Spleen (tissue), 11 donors: ENCODE measurements around the gene MGRN1. TPM values are rescaled to one million over a fixed set of nuclear protein-coding genes. Genes with fewer than 3 reads are reported as not detected.

Experiments used
- DNase-seq: peaks from one replicate; pipeline ENCODE4 v3.0.0-alpha.2; 2020
- H3K27ac ChIP-seq, 8 donors: fragments of 200-600 bp; sonication (generic) in 7 of 8; 1 replicate in 4 of 8; 2 replicates in 4 of 8; pipeline versions ENCODE4 v1.5.0 to v1.8.0; 2016 to 2021; ENCODE audit warnings: inconsistent platforms in 4 of 8, mild to moderate bottlenecking in 4 of 8, moderate library complexity in 1 of 8
- H3K27me3 ChIP-seq, 7 donors: fragments of 200-600 bp; sonication (generic) in 6 of 7; replicated peaks in 1 of 7; 1 replicate in 4 of 7; 2 replicates in 3 of 7; pipeline versions ENCODE4 v1.5.0 to v1.8.0; 2016 to 2021; ENCODE audit warnings: inconsistent platforms in 3 of 7, mild to moderate bottlenecking in 1 of 7
- H3K36me3 ChIP-seq, 6 donors: fragments of 200-600 bp; sonication (generic) in 5 of 6; 1 replicate in 4 of 6; 2 replicates in 2 of 6; pipeline versions ENCODE4 v1.5.0 to v1.8.0; 2016 to 2021; ENCODE audit warnings: inconsistent platforms in 2 of 6
- H3K4me1 ChIP-seq, 6 donors: fragments of 200-600 bp; sonication (generic) in 5 of 6; 1 replicate in 3 of 6; 2 replicates in 3 of 6; pipeline versions ENCODE4 v1.5.0 to v1.8.0; 2016 to 2021; ENCODE audit warnings: inconsistent platforms in 3 of 6
- H3K4me3 ChIP-seq, 8 donors: fragments of 200-600 bp; sonication (generic) in 7 of 8; 1 replicate in 4 of 8; 2 replicates in 4 of 8; pipeline versions ENCODE4 v1.5.0 to v1.8.0; 2016 to 2021; ENCODE audit warnings: inconsistent platforms in 4 of 8, mild to moderate bottlenecking in 4 of 8, moderate library complexity in 2 of 8
- H3K9me3 ChIP-seq, 8 donors: fragments of 200-600 bp; sonication (generic) in 7 of 8; 1 replicate in 4 of 8; 2 replicates in 4 of 8; pipeline versions ENCODE4 v1.5.0 to v1.8.0; 2016 to 2021; ENCODE audit warnings: inconsistent platforms in 4 of 8
- POLR2A ChIP-seq, 3 donors: fragments of 450-650 bp; IDR thresholded peaks; one replicate each; pipeline ENCODE4 v1.5.1; 2017; ENCODE audit warnings: antibody characterized with exemption in 3 of 3, mild to moderate bottlenecking in 1 of 3
- POLR2AphosphoS5 ChIP-seq, 3 donors: sonication (generic); formaldehyde crosslinking; IDR thresholded peaks; one replicate each; pipeline ENCODE4 v1.5.1; 2017; ENCODE audit warnings: antibody characterized with exemption in 3 of 3
- WGBS, 5 donors: extraction: QIAGEN DNeasy Blood & Tissue Kit in 3 of 5; methylation state at CpG; one replicate each; pipeline versions ENCODE4 v1.1.5 to v1.1.7; 2013 to 2018; 5-methylcytosine and 5-hydroxymethylcytosine counted together
- intact Hi-C: fragments of 100-400 bp; cut with DNase I; formaldehyde crosslinking; loops from one replicate; pipeline ENCODE4 v1.15.0; 2023; ENCODE audit warnings: low total_unique reads
- polyA plus RNA-seq, 3 donors: library from polyadenylated mRNA; stranded (reverse); fragments of 200-250 nt; gene quantifications; one replicate each; pipeline ENCODE4 v1.2.1, GENCODE V29; 2013
- total RNA-seq, 7 donors: library from RNA; depleted of rRNA in 3 of 7; stranded (reverse); fragments of >200 nt in 3 of 7; fragmentation: NEBNext Ultra II Directional in 4 of 7; extraction: Animal tissue kit (Norgen Biotek cat#: 25700) in 4 of 7; gene quantifications; one replicate each; pipeline versions ENCODE4 v1.1.0 to v1.2.1, GENCODE V29; 2016 to 2021
- TF ChIP-seq, protein P1 (sequence below), 11 experiments: fragments of 200-600 bp in 7 of 11; fragments of 450-650 bp in 4 of 11; sonication (generic) in 4 of 11; IDR thresholded peaks in 8 of 11; conservative IDR thresholded peaks in 3 of 11; 1 replicate in 7 of 11; 2 replicates in 4 of 11; pipeline versions ENCODE4 v1.4.0 to v1.8.0; 2016 to 2021; ENCODE audit warnings: antibody characterized with exemption in 11 of 11, inconsistent platforms in 4 of 11, mild to moderate bottlenecking in 1 of 11
- donor health status: healthy with polysubstance abuse.
- donor health status: DM: no; HTN: no; CAD: no; lungs with moderate emphysema.
- donor health status: DM: no; HTN: no; CAD: no.
- donor health status: Bipolar disorder and iron deficiency.
- donor health status: healthy.
- donor health status: DM: no; HTN: no; CAD: no.
- donor health status: DM: yes; HTN: yes; CAD: no.

The MGRN1 gene
- total and polyA plus RNA-seq, 10 donors, result 7.6 to 132 (median 75.1) TPM

DNA sequence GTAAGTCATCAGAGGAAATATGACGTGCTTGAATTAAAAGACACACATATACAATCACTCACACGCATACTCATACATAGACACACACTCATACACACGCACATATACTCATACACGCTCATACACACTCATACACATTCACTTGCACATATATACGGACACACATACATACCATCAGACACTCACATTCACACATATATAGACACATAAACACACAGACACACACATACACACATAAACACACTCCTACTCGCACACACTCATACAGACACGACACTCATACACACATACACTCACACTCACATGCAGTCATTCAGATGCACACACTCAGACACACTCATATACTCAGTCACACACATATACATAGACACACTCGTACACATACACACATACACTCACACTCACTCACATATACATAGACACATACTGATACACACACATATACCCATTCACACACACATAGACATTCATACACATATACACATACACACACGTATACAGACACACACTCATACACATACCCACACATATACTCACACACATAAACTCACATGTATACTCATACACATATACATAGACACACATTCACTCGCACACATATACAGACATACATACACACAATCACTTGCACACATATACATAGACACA, 43.8 kb downstream of the MGRN1 start:
- Histone ChIP-seq H3K27ac (no peak overlapping the region), H3K4me3 (no peak overlapping the region), H3K36me3 (peaks cover 0 to 96% (median 65%) of the 10 kb centered on the region in 6 donors), H3K9me3 (no peaks in the 10 kb centered on the region), H3K27me3 (no peaks in the 10 kb centered on the region), H3K4me1 (peaks cover 22 to 31% (median 28%) of the 10 kb centered on the region in 6 donors)
- 93 to 98% (median 96%) methylated on average over 10 of the region's 10 CpGs for WGBS, 5 donors
- intact Hi-C loops, result no loop called here
- no peak for DNase-seq
- TF ChIP-seq POLR2AphosphoS5 (IDR thresholded peaks at IDR 0.05) (no peak), POLR2A (IDR thresholded peaks at IDR 0.05) (no peak)
- TF ChIP-seq, protein P1, sequence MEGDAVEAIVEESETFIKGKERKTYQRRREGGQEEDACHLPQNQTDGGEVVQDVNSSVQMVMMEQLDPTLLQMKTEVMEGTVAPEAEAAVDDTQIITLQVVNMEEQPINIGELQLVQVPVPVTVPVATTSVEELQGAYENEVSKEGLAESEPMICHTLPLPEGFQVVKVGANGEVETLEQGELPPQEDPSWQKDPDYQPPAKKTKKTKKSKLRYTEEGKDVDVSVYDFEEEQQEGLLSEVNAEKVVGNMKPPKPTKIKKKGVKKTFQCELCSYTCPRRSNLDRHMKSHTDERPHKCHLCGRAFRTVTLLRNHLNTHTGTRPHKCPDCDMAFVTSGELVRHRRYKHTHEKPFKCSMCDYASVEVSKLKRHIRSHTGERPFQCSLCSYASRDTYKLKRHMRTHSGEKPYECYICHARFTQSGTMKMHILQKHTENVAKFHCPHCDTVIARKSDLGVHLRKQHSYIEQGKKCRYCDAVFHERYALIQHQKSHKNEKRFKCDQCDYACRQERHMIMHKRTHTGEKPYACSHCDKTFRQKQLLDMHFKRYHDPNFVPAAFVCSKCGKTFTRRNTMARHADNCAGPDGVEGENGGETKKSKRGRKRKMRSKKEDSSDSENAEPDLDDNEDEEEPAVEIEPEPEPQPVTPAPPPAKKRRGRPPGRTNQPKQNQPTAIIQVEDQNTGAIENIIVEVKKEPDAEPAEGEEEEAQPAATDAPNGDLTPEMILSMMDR (IDR thresholded peaks at IDR 0.05 in 8 of 11, conservative IDR thresholded peaks at IDR 0.05 in 3 of 11), result no peak

DNA sequence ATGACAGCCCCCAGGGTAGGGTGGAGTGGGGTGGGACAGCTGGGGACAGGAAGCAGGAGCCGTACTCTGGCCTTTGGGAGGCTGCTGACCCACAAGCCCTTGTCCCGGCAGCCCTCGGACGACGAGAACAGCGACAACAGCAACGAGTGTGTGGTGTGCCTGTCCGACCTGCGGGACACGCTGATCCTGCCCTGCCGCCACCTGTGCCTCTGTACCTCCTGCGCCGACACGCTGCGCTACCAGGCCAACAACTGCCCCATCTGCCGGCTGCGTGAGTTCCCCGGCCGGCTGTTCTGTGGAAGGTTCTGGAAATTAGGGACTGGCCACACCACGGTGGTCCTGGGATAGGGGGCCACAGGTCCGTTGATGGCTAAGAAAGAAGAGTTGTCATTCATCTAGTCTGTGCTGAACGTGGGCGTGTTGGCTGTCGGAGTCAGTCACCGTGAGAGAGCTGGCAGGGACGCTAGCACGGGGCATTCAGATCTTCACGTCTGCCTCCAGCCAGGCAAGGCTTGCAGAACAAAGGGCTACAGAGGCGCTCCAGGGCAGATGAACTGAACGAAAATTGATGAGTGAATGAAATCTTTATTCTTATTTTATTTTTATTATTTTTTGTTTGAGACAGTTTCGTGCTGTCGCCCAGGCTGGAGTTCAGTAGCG, 48.9 kb downstream of the MGRN1 start:
- H3K36me3 ChIP-seq, result peaks cover 0 to 97% (median 50%) of the 10 kb centered on the region in 6 donors
- H3K27ac ChIP-seq, result no peak overlapping the region
- no peak for DNase-seq
- 90 to 96% (median 91%) methylated on average over 32 to 33 of the region's 33 CpGs for WGBS, 5 donors
- H3K4me1 ChIP-seq, result peaks cover 14 to 38% (median 32%) of the 10 kb centered on the region in 6 donors
- no peak overlapping the region for H3K4me3 ChIP-seq
- TF ChIP-seq POLR2AphosphoS5 (IDR thresholded peaks at IDR 0.05) (peak in 2 of 3 donors; percentile 30 to 59), POLR2A (IDR thresholded peaks at IDR 0.05) (no peak)
- TF ChIP-seq, protein P1 (IDR thresholded peaks at IDR 0.05 in 8 of 11, conservative IDR thresholded peaks at IDR 0.05 in 3 of 11), result no peak
- intact Hi-C loops, result no loop called here
- no peaks in the 10 kb centered on the region for H3K27me3 ChIP-seq
- H3K9me3 ChIP-seq, result no peaks in the 10 kb centered on the region

- H3K4me1 ChIP-seq, result peaks cover 17 to 53% (median 43%) of the 10 kb centered on the region in 6 donors
- H3K9me3 ChIP-seq, result no peaks in the 10 kb centered on the region
- no peak for DNase-seq
- peak overlapping the region in 7 of 8 donors; percentile 79 to 92 (median 88) for H3K27ac ChIP-seq
- intact Hi-C loops, result loop anchor here (5.0 kb wide), 1 partner anchor 48 kb away; no protein-coding TSS in a partner anchor
- no peaks in the 10 kb centered on the region for H3K27me3 ChIP-seq
- no peak for TF ChIP-seq POLR2A (IDR thresholded peaks at IDR 0.05)
- TF ChIP-seq POLR2AphosphoS5 (IDR thresholded peaks at IDR 0.05), result no peak
- TF ChIP-seq, protein P1 (IDR thresholded peaks at IDR 0.05 in 8 of 11, conservative IDR thresholded peaks at IDR 0.05 in 3 of 11), result no peak
- 94 to 98% (median 98%) methylated on average over 9 of the region's 9 CpGs for WGBS, 5 donors
- peaks cover 0 to 97% (median 36%) of the 10 kb centered on the region in 6 donors for H3K36me3 ChIP-seq
- no peak overlapping the region for H3K4me3 ChIP-seq
Observed at GRCh38 chr16:4674926-4675530, 50.4 kb downstream of the MGRN1 start.
